ENCODE results near the gene PLCG1.
"Not testable (repeated sequence)": the region's sequence is repeated elsewhere in the genome, so short reads cannot be mapped to it uniquely, and the experiment has no call there.

The PLCG1 gene

GRCh38 chr20:41121399-41121798 lies 15.9 kb upstream of the PLCG1 start:
- no peak for DNase-seq (ENCODE audit: low spot score)
- no peak for TF ChIP-seq CTCF (IDR thresholded peaks at IDR 0.05; ENCODE audit: borderline replicate concordance, control extremely low read depth, extremely low read depth, insufficient read depth, missing control alignments)
- in situ Hi-C loops (cut with MboI; ENCODE audit: low sequenced_read_pairs, unreplicated experiment): no loop called here

- DNase-seq (ENCODE audit: low spot score): no peak
- TF ChIP-seq CTCF (IDR thresholded peaks at IDR 0.05; ENCODE audit: borderline replicate concordance, control extremely low read depth, extremely low read depth, insufficient read depth, missing control alignments): no peak
- in situ Hi-C loops (cut with MboI; ENCODE audit: low sequenced_read_pairs, unreplicated experiment): no loop called here
Observed at GRCh38 chr20:41123631-41124030, 13.7 kb upstream of the PLCG1 start.

GRCh38 chr20:41124451-41125094 lies 12.8 kb upstream of the PLCG1 start:
- TF ChIP-seq CTCF (IDR thresholded peaks at IDR 0.05; ENCODE audit: borderline replicate concordance, control extremely low read depth, extremely low read depth, insufficient read depth, missing control alignments): no peak
- in situ Hi-C loops (cut with MboI; ENCODE audit: low sequenced_read_pairs, unreplicated experiment): no loop called here
- no peak for DNase-seq (ENCODE audit: low spot score)

GRCh38 chr20:41125530-41126457 lies 11.5 kb upstream of the PLCG1 start:
- in situ Hi-C loops (cut with MboI; ENCODE audit: low sequenced_read_pairs, unreplicated experiment): no loop called here
- DNase-seq (ENCODE audit: low spot score): no peak
- TF ChIP-seq CTCF (IDR thresholded peaks at IDR 0.05; ENCODE audit: borderline replicate concordance, control extremely low read depth, extremely low read depth, insufficient read depth, missing control alignments): no peak

GRCh38 chr20:41126719-41127118 lies 10.6 kb upstream of the PLCG1 start:
- TF ChIP-seq CTCF (IDR thresholded peaks at IDR 0.05; ENCODE audit: borderline replicate concordance, control extremely low read depth, extremely low read depth, insufficient read depth, missing control alignments): no peak
- DNase-seq (ENCODE audit: low spot score): no peak
- in situ Hi-C loops (cut with MboI; ENCODE audit: low sequenced_read_pairs, unreplicated experiment): no loop called here

- DNase-seq (ENCODE audit: low spot score); in situ Hi-C loops (cut with MboI; ENCODE audit: low sequenced_read_pairs, unreplicated experiment): not testable (repeated sequence)
Observed at GRCh38 chr20:41128317-41128716, 9.0 kb upstream of the PLCG1 start.
